PC-3 (cell line): Measurements from ENCODE around the gene ARHGDIB. TPM values are rescaled to one million over a fixed set of nuclear protein-coding genes. Genes with fewer than 3 reads are reported as not detected.

ENCODE experiments used
- ATAC-seq: fragments of 200-7000 bp; cut with Tn5 transposase; 2 replicates; pipeline ENCODE4 v1.9.1; 2020; ENCODE audit warnings: mild to moderate bottlenecking, moderate library complexity
- BruUV-seq: library from RNA; stranded (reverse); fragments of 400-500 nt; replicated peaks from 2 replicates; lab custom pipeline; 2021; lab: Mats Ljungman, UMichigan
- CTCF ChIA-PET: fragments of 300-600 bp; sonication (Branson Sonifier 250); formaldehyde crosslinking; loops from one replicate; lab custom pipeline; 2022; ENCODE audit warnings: antibody characterized with exemption; lab: Charles Lee
- POLR2A ChIA-PET: fragments of 300-600 bp; sonication (Branson Sonifier 250); formaldehyde crosslinking; loops from one replicate; lab custom pipeline; 2022; ENCODE audit warnings: antibody characterized with exemption; ENCODE audit not compliant: unreplicated experiment; lab: Charles Lee
- DNase-seq: peaks from one replicate; pipeline ENCODE4 v3.0.0-alpha.2; 2015
- H2AFZ ChIP-seq: fragments of 300-600 bp; sonication (generic); 2 replicates; pipeline ENCODE4 v1.6.0; 2016; ENCODE audit warnings: antibody characterized with exemption, low read length
- H3F3A ChIP-seq: fragments of 300-600 bp; sonication (generic); one replicate; pipeline ENCODE4 v1.6.0; 2017; ENCODE audit warnings: antibody characterized with exemption, low read length, control low read depth, mild to moderate bottlenecking; ENCODE audit not compliant: unreplicated experiment
- H3K27ac ChIP-seq: fragments of 300-600 bp; sonication (generic); 2 replicates; pipeline ENCODE4 v1.5.1; 2016; ENCODE audit warnings: mild to moderate bottlenecking, low read length
- H3K27me3 ChIP-seq: fragments of 300-600 bp; sonication (generic); 2 replicates; pipeline ENCODE4 v1.6.1; 2016; ENCODE audit warnings: low read length, mixed read lengths
- H3K36me3 ChIP-seq: fragments of 300-600 bp; sonication (generic); 2 replicates; pipeline ENCODE4 v1.6.1; 2016; ENCODE audit warnings: low read depth, mixed run types, low read length, mixed read lengths
- H3K4me1 ChIP-seq: fragments of 300-600 bp; sonication (generic); 2 replicates; pipeline ENCODE4 v1.5.1; 2016; ENCODE audit warnings: low read length; ENCODE audit not compliant: insufficient read depth
- H3K4me2 ChIP-seq: fragments of 300-600 bp; sonication (generic); 2 replicates; pipeline ENCODE4 v1.6.0; 2016; ENCODE audit warnings: low read length
- H3K4me3 ChIP-seq: fragments of 300-600 bp; sonication (generic); 2 replicates; pipeline ENCODE4 v1.5.1; 2016; ENCODE audit warnings: mild to moderate bottlenecking, low read length, mixed read lengths
- H3K79me2 ChIP-seq: fragments of 300-600 bp; sonication (generic); 2 replicates; pipeline ENCODE4 v1.6.1; 2017; ENCODE audit warnings: low read length, mixed read lengths
- H3K9ac ChIP-seq: fragments of 300-600 bp; sonication (generic); 2 replicates; pipeline ENCODE4 v1.6.0; 2016; ENCODE audit warnings: mild to moderate bottlenecking, low read length
- H3K9me2 ChIP-seq: fragments of 300-600 bp; sonication (generic); replicated peaks from 2 replicates; pipeline ENCODE4 v1.6.1; 2016; ENCODE audit warnings: mixed run types, low read length, mixed read lengths
- H3K9me3 ChIP-seq: fragments of 300-600 bp; sonication (generic); 2 replicates; pipeline ENCODE4 v1.6.1; 2016; ENCODE audit warnings: low read length, mixed read lengths
- H4K20me1 ChIP-seq: fragments of 300-600 bp; sonication (generic); 2 replicates; pipeline ENCODE4 v1.6.1; 2016; ENCODE audit warnings: low read length, mixed read lengths
- CTCF ChIP-seq: fragments of 300-600 bp; sonication (generic); conservative IDR thresholded peaks from 2 replicates; pipeline ENCODE4 v1.5.1; 2017; ENCODE audit warnings: antibody characterized with exemption, low read depth, mild to moderate bottlenecking, low read length
- EZH2 ChIP-seq: fragments of 300-600 bp; sonication (generic); IDR thresholded peaks from one replicate; pipeline ENCODE4 v1.6.1; 2017; ENCODE audit warnings: antibody characterized with exemption, mild to moderate bottlenecking, low read length; ENCODE audit not compliant: unreplicated experiment
- EZH2phosphoT487 ChIP-seq: fragments of 300-600 bp; sonication (generic); IDR thresholded peaks from 2 replicates; pipeline ENCODE4 v1.6.1; 2018; ENCODE audit warnings: mild to moderate bottlenecking, antibody characterized with exemption, low read length, borderline replicate concordance
- intact Hi-C: fragments of 100-400 bp; cut with micrococcal nuclease; formaldehyde crosslinking; loops from 2 replicates; pipeline ENCODE4 v1.9.0; 2023
- total RNA-seq: library from RNA; depleted of rRNA; stranded (reverse); fragments of >200 nt; gene quantifications from 2 replicates; pipeline ENCODE4 v1.2.3, GENCODE V29; 2014

ARHGDIB gene
- total RNA-seq, 1 experiment from 2014 or later = 10.4 TPM

- POLR2A ChIA-PET = no interaction called here
Observed at GRCh38 chr12:14946162-14946561, 15.2 kb downstream of the ARHGDIB start.

GRCh38 chr12:14942196-14942931 is 19.0 kb downstream of the ARHGDIB start:
- CTCF ChIA-PET = no interaction called here
- no TSS peak for BruUV-seq
- no peaks in the 10 kb centered on the region for H3K9me2 ChIP-seq
- ATAC-seq (no peak), DNase-seq (no peak)
- no peak overlapping the region for H3K4me2 ChIP-seq
- POLR2A ChIA-PET = no interaction called here
- H3K27ac ChIP-seq = no peak overlapping the region
- H3K79me2 ChIP-seq = no peaks in the 10 kb centered on the region
- no peak overlapping the region for H3K9ac ChIP-seq
- no peaks in the 10 kb centered on the region for H3F3A ChIP-seq
- no peak overlapping the region for H3K4me3 ChIP-seq
- H4K20me1 ChIP-seq = no peaks in the 10 kb centered on the region
- intact Hi-C loops = no loop called here
- peaks cover 14% of the 10 kb centered on the region for H3K4me1 ChIP-seq
- TF ChIP-seq EZH2 (no peak), EZH2phosphoT487 (no peak), CTCF (no peak)
- H3K36me3 ChIP-seq = no peaks in the 10 kb centered on the region
- no peaks in the 10 kb centered on the region for H3K27me3 ChIP-seq
- H3K9me3 ChIP-seq = no peaks in the 10 kb centered on the region
- H2AFZ ChIP-seq = no peak overlapping the region

More at GRCh38 chr12:14946162-14946561, 15.2 kb downstream of the ARHGDIB start:
- H3K27ac ChIP-seq = peak overlapping the region; percentile 23; the same call in 1 of the 2 replicates
- H4K20me1 ChIP-seq = no peaks in the 10 kb centered on the region
- H3K36me3 ChIP-seq = no peaks in the 10 kb centered on the region
- H3K9me2 ChIP-seq = no peaks in the 10 kb centered on the region
- TF ChIP-seq EZH2 (no peak), CTCF (no peak)
- ATAC-seq (no peak), DNase-seq (no peak)
- H3K4me3 ChIP-seq = no peak overlapping the region
- no peaks in the 10 kb centered on the region for H3F3A ChIP-seq
- BruUV-seq = no TSS peak
- peaks cover 48% of the 10 kb centered on the region for H3K4me1 ChIP-seq
- peak overlapping the region; percentile 38; the same call in 1 of the 2 replicates for H3K4me2 ChIP-seq
- H2AFZ ChIP-seq = no peak overlapping the region
- no peaks in the 10 kb centered on the region for H3K27me3 ChIP-seq
- no peaks in the 10 kb centered on the region for H3K79me2 ChIP-seq
- CTCF ChIA-PET = no interaction called here
- H3K9ac ChIP-seq = no peak overlapping the region
- no peaks in the 10 kb centered on the region for H3K9me3 ChIP-seq
- intact Hi-C loops = no loop called here

- no peaks in the 10 kb centered on the region for H3K9me2 ChIP-seq
- H2AFZ ChIP-seq = no peak overlapping the region
- POLR2A ChIA-PET = no interaction called here
- H3K27ac ChIP-seq = no peak overlapping the region
- no TSS peak for BruUV-seq
- no peaks in the 10 kb centered on the region for H3K36me3 ChIP-seq
- no peaks in the 10 kb centered on the region for H4K20me1 ChIP-seq
- ATAC-seq = no peak
- CTCF ChIA-PET = no interaction called here
- H3K79me2 ChIP-seq = no peaks in the 10 kb centered on the region
- no peak for DNase-seq
- H3K4me3 ChIP-seq = no peak overlapping the region
- no peaks in the 10 kb centered on the region for H3K9me3 ChIP-seq
- no peak overlapping the region for H3K4me2 ChIP-seq
- TF ChIP-seq EZH2 = no peak
- peaks cover 4% of the 10 kb centered on the region for H3K4me1 ChIP-seq
- H3K9ac ChIP-seq = no peak overlapping the region
- H3F3A ChIP-seq = no peaks in the 10 kb centered on the region
- intact Hi-C loops = no loop called here
- H3K27me3 ChIP-seq = no peaks in the 10 kb centered on the region
Observed at GRCh38 chr12:14941369-14941768, 20.0 kb downstream of the ARHGDIB start.
